K562 (cell line): ENCODE measurements around the gene NOP16. TPM values are rescaled to one million over a fixed set of nuclear protein-coding genes. Genes with fewer than 3 reads are reported as not detected.

Experiments
- ZFP36 ChIP-seq: fragments of 150-350 bp; IDR thresholded peaks from 2 replicates; pipeline ENCODE4 v1.6.1; 2018; ENCODE audit warnings: low read length, low read depth; ENCODE audit not compliant: partially characterized antibody
- ZNF174 ChIP-seq: fragments of 250-450 bp; sonication (Bioruptor Pico); IDR thresholded peaks from 2 replicates; pipeline ENCODE4 v1.4.0; 2020; ENCODE audit warnings: mild to moderate bottlenecking
- polyA plus RNA-seq, 8 experiments: library from polyadenylated mRNA; depleted of rRNA in 4 of 8; stranded (reverse) in 5 of 8; unstranded in 3 of 8; fragments of >200 nt; fragmentation: Nextera tagmentation in 2 of 8; fragmentation: Illumina TruSeq in 1 of 8; extraction: Ambion mirVana in 2 of 8; extraction: Trizol in 1 of 8; gene quantifications; 2 replicates each; pipeline versions ENCODE4 v1.2.1 to v1.2.3, GENCODE V29; 2011 to 2014; ENCODE audit warnings: inconsistent platforms in 1 of 8, missing spikeins in 1 of 8
- total RNA-seq, 7 experiments: library from RNA; depleted of rRNA in 6 of 7; stranded (reverse); fragments of >200 nt in 6 of 7; fragmentation: Illumina TruSeq in 2 of 7; extraction: Trizol in 2 of 7; gene quantifications; 2 replicates each; pipeline versions ENCODE4 v1.2.1 to v1.2.3, GENCODE V29; 2011 to 2021; ENCODE audit warnings: low replicate concordance in 1 of 7
- TF ChIP-seq, protein P1 (sequence below): IDR thresholded peaks from 3 replicates; pipeline ENCODE4 v1.6.1; 2011; ENCODE audit warnings: borderline replicate concordance, mild to moderate bottlenecking, moderate library complexity; ENCODE audit not compliant: insufficient read length; ENCODE audit errors: extremely low read depth
- TF ChIP-seq, protein P2 (sequence below): fragments of 450-650 bp; IDR thresholded peaks from 2 replicates; pipeline ENCODE4 v1.6.1; 2016; ENCODE audit warnings: mild to moderate bottlenecking, moderate library complexity

NOP16 gene
- total and polyA plus RNA-seq, 9 of the 15 experiments (the other 6 are each of a cell fraction or from before 2014, with no cell fraction given) = 92.5 to 342 (median 148) TPM

DNA sequence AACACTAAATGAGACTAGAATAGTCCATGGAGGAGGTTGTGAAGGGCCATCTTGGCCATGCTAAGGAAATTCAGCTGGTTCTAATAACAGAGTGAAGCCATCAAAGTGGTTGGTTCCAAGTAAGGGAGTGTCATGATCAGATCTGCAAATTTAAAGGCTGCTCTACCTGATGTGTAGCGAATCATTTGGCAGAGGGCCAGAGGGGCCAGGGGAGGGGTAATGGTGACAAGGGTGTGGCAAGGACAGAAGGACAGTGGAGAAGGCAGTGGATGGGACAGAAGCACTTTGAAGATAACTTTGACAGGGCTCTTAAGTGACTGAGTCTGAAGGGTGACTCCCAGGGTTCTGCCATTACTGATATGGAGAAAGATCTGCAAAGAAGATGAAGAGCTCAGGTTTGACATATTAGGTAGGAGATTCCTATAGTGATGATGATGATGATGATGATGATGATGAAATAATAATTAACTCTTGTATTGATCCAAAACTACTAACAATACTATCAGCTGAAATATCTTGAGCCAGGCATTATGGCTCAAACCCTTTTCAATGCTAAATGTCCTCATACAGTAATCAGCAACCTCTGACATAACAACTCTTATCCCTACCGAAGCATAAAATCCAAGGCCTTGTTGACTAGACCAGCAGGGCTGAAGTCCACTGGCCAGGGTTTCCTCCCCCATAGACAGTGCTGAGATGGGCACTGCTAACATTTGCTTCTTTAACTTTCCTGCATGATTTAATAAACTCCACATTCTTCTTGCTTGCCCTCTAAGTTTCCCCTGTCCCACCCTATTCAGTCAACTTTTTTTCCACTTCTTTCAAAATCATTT is 46.9 kb downstream of the NOP16 start (continued):
- TF ChIP-seq, protein P1, sequence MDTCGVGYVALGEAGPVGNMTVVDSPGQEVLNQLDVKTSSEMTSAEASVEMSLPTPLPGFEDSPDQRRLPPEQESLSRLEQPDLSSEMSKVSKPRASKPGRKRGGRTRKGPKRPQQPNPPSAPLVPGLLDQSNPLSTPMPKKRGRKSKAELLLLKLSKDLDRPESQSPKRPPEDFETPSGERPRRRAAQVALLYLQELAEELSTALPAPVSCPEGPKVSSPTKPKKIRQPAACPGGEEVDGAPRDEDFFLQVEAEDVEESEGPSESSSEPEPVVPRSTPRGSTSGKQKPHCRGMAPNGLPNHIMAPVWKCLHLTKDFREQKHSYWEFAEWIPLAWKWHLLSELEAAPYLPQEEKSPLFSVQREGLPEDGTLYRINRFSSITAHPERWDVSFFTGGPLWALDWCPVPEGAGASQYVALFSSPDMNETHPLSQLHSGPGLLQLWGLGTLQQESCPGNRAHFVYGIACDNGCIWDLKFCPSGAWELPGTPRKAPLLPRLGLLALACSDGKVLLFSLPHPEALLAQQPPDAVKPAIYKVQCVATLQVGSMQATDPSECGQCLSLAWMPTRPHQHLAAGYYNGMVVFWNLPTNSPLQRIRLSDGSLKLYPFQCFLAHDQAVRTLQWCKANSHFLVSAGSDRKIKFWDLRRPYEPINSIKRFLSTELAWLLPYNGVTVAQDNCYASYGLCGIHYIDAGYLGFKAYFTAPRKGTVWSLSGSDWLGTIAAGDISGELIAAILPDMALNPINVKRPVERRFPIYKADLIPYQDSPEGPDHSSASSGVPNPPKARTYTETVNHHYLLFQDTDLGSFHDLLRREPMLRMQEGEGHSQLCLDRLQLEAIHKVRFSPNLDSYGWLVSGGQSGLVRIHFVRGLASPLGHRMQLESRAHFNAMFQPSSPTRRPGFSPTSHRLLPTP = no peak
- TF ChIP-seq ZFP36 (no peak), ZNF174 (CRISPR knock-in tag) (no peak)
- TF ChIP-seq, protein P2, sequence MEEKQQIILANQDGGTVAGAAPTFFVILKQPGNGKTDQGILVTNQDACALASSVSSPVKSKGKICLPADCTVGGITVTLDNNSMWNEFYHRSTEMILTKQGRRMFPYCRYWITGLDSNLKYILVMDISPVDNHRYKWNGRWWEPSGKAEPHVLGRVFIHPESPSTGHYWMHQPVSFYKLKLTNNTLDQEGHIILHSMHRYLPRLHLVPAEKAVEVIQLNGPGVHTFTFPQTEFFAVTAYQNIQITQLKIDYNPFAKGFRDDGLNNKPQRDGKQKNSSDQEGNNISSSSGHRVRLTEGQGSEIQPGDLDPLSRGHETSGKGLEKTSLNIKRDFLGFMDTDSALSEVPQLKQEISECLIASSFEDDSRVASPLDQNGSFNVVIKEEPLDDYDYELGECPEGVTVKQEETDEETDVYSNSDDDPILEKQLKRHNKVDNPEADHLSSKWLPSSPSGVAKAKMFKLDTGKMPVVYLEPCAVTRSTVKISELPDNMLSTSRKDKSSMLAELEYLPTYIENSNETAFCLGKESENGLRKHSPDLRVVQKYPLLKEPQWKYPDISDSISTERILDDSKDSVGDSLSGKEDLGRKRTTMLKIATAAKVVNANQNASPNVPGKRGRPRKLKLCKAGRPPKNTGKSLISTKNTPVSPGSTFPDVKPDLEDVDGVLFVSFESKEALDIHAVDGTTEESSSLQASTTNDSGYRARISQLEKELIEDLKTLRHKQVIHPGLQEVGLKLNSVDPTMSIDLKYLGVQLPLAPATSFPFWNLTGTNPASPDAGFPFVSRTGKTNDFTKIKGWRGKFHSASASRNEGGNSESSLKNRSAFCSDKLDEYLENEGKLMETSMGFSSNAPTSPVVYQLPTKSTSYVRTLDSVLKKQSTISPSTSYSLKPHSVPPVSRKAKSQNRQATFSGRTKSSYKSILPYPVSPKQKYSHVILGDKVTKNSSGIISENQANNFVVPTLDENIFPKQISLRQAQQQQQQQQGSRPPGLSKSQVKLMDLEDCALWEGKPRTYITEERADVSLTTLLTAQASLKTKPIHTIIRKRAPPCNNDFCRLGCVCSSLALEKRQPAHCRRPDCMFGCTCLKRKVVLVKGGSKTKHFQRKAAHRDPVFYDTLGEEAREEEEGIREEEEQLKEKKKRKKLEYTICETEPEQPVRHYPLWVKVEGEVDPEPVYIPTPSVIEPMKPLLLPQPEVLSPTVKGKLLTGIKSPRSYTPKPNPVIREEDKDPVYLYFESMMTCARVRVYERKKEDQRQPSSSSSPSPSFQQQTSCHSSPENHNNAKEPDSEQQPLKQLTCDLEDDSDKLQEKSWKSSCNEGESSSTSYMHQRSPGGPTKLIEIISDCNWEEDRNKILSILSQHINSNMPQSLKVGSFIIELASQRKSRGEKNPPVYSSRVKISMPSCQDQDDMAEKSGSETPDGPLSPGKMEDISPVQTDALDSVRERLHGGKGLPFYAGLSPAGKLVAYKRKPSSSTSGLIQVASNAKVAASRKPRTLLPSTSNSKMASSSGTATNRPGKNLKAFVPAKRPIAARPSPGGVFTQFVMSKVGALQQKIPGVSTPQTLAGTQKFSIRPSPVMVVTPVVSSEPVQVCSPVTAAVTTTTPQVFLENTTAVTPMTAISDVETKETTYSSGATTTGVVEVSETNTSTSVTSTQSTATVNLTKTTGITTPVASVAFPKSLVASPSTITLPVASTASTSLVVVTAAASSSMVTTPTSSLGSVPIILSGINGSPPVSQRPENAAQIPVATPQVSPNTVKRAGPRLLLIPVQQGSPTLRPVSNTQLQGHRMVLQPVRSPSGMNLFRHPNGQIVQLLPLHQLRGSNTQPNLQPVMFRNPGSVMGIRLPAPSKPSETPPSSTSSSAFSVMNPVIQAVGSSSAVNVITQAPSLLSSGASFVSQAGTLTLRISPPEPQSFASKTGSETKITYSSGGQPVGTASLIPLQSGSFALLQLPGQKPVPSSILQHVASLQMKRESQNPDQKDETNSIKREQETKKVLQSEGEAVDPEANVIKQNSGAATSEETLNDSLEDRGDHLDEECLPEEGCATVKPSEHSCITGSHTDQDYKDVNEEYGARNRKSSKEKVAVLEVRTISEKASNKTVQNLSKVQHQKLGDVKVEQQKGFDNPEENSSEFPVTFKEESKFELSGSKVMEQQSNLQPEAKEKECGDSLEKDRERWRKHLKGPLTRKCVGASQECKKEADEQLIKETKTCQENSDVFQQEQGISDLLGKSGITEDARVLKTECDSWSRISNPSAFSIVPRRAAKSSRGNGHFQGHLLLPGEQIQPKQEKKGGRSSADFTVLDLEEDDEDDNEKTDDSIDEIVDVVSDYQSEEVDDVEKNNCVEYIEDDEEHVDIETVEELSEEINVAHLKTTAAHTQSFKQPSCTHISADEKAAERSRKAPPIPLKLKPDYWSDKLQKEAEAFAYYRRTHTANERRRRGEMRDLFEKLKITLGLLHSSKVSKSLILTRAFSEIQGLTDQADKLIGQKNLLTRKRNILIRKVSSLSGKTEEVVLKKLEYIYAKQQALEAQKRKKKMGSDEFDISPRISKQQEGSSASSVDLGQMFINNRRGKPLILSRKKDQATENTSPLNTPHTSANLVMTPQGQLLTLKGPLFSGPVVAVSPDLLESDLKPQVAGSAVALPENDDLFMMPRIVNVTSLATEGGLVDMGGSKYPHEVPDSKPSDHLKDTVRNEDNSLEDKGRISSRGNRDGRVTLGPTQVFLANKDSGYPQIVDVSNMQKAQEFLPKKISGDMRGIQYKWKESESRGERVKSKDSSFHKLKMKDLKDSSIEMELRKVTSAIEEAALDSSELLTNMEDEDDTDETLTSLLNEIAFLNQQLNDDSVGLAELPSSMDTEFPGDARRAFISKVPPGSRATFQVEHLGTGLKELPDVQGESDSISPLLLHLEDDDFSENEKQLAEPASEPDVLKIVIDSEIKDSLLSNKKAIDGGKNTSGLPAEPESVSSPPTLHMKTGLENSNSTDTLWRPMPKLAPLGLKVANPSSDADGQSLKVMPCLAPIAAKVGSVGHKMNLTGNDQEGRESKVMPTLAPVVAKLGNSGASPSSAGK = no peak
